DMS114 treated with DMSO at 0.1 percent for 48 hours (cell line): ENCODE results near the gene ZNF853.

ENCODE experiments used
- DNase-seq: peaks from one replicate; lab custom pipeline; 2025; ENCODE audit not compliant: unreplicated experiment; lab: John Stamatoyannopoulos, UW

The ZNF853 gene

DNA sequence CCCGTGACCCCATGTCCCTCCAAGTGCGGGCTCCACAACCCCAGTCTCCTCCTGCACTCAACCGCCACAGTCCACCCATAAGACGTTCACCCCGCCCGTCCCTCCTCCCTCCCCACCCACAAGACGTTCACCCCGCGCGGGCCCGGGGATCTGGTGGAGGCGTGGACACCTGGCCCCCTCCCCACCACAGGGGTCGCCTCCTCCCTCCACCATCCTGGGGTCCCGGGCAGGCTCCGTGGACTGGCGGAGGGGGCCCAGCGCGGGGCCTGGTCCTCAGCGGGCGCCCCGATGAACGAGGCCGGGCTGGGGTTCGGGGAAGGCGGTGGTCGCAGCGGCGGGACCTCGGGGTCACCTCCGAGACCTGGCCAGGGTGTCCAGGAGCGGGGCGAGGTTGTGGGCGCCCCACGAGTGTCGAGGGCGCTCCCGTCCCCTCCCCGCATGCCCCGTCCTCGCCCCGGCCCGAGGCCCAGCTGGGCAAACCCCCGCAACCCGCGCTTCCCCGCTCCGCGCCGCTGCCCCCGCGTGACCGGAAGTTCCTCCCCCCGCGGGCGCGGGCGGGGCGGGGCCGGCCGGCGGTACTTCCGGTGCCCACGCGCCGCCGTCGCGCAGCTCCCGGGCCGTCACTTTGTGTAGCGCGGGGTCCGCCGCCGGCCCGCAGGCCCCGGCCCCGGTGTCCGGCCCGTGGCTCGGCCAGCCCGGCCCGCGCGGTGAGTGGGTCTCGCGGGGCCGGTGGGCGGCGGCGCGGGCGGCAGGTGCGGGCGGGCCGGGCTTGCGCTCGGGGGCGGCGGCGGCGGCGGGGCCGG is 21.5 kb downstream of the ZNF853 start, which contains the start of gene ZNF316:
Gene ZNF316 (plus strand): TSS at position 578 of the 803 bp plus-strand sequence. CDS start 5,092 bp downstream, outside the sequence.
- no peak for DNase-seq

DNA sequence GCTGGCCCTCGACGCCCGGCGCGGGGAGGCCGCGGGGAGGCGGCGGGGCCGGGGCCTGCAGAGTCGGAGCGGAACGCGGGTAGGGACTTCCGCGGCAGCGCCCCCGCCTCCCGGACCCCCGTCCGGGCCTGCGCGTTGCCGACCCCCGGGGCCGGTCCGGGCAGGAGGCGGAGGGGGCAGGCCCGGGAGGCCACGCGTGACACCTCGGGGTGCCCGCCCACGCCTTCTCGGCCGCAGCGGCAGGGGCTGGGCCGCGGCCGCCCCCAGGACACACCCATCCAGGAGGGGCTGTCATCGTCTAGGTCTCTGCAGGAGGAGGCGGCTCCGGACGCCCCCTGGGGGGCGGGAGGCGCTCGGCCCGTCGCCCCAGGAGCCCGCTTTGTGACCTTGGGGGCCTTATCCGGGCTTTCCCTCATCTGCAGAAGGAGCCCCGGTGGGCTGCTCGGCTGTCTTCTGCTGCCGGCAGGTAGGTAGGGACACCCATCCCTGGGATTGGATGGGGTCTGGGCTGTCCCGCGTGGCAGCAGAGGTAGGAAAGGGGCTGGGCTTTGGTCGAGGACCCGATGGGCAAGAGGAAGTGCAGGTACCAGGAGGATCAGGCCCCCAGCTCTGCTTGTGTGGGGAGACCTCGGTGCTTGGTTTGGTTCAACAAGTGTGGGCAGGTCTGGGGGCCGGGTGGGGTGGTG is 22.3 kb downstream of the ZNF853 start:
- DNase-seq, result no peak

DNA sequence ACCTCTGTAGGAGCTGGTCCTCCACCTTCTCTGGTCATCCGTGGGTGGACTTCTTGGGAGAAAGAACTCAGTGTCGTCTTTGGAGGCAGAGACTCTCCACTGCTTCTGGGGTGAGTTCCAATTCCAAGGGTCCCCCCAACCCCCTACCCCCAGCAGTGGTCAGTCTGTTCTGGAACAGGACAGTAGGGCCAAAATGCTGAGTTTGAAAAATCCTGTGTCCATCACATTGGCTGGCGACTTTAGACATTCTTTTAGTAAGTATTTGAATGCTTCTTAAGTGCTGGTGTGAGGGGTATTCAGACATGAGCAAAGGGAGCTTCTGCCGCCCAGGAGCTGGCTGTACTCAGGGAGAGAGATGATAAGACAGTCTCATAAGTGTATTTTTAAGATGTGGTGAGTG is 23.6 kb downstream of the ZNF853 start:
- no peak for DNase-seq

DNA sequence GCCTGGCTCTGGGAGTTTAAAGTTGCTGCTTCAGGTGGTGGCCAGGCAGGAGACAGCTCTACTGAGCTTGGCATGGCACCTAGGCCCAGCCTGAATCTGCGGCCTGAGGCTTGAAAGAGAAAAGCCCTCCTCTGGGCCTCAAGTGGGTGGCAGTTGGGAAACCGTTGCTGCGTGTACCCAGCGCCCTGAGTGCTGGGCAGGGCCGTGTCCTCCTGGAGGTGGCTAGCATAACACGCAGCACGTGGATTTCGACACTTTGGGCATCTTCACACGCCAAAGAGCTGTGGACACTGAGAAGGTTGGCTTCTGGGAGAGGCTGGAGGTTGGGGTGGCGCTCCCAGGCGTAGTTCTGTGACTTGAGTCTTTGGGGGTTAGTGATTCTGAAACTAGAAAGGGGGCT is 24.2 kb downstream of the ZNF853 start:
- no peak for DNase-seq

DNA sequence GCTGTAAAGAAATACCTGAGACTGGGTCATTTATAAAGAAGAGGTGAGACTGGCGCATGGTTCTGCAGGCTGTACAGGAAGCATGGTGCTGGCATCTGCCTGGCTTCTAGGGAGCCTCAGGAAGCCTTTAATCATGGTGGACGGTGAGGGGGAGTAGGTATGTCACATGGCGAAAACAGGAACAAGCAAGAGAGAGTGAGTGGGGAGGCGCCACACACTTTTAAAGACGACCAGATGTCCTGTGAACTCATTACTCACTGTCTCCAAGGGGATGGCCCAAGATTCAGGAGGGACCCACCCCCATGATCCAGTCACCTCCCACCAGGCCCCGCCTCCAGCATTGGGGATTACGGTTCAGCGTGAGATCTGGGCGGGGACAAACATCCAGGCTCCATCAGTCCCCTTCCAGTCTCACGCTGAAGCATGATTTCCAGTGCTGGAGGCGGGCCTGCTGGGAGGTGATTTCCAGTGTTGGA is 24.9 kb downstream of the ZNF853 start:
- no peak for DNase-seq

DNA sequence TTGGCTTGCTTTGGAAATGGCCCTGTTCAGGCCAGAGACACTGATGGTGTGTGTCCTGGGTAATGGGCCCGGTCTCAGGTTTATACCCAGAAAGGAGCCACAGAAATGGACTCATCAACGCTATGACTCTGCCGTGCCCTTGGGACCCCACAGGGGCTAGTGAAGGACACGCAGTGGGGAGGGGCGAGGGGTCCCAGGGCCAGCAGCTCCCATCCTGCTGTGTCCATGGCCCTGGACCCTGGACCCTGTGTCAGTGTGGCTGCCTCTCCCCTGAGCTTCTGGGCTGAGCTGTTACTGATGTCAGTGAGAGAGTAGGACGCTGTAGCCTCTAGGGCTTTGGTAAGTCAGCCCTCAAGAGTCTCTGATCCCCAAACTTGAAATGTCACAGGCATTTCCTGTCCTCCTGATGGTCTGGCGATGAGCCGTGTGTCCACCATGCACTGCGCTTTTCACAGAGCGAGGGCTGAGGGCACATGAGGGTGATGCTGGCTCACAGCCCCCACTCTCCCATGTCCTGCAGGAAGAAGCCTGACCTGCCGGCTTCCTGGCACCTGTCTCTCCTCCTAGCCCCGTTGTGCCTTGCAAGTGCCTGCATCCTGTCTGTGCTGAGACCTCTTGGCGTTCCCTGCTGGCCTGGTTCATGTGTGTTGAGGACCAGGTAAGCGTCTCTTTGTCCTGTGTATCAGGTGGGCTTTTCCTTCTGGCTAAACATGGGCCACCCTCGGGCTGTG is 26.1 kb downstream of the ZNF853 start:
- no peak for DNase-seq

DNA sequence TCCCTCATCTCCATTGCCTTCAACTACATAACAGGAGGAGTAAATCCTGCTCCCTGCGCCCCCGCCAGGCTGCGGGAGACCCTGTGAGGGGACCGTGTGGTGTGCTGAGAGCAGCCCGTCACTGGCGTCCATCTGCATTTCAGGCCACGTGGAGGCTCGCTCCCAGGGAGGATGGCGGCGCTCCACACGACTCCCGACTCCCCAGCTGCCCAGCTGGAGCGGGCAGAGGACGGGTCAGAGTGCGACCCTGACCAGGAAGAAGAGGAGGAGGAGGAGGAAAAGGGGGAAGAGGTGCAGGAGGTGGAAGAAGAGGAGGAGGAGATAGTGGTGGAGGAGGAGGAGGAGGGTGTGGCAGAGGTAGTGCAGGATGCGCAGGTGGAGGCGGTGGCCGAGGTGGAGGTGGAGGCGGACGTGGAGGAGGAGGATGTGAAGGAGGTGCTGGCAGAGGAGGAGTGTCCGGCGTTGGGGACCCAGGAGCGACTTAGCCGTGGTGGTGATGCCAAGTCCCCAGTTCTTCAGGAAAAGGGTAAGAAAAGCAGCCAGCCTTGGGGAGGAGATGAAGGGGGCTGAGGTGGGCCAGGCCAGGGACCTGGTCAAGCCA is 26.9 kb downstream of the ZNF853 start:
- no peak for DNase-seq

DNA sequence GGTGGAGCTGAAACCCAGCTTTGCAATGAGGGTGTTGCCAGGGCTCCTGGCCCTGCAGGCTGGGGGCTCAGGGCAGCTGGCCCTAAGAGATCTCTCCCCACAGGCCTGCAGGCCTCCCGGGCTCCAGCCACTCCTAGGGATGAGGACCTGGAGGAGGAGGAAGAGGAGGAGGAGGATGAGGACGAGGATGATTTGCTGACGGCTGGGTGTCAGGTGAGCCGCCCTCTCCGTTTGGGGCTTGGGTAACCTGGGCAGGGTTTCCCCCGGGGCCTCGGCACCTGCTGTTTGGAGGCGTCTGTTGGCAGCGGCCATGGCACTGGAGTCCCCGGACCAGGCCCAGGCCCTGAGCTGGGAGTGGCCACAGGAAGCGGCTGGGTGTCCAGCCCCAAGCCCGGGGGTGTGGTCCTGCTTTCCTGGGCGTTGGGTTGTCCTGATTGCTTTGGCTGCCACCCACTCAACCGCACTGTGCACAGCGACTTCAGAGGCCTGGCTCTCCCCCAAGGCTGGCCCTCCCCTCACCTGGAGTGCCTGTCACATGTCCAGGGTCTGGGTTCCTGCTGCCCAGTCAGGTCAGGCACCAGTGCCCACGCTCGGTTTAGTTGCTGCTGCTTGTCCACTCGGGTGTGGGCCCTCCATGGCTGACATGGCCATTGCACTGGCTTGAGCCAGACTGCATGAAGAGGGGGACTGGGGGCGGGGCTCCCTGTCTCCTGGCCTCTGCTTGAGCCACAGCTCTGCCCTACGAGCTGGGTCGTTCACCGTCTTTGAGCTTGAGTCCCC is 27.6 kb downstream of the ZNF853 start:
- DNase-seq, result no peak

DNA sequence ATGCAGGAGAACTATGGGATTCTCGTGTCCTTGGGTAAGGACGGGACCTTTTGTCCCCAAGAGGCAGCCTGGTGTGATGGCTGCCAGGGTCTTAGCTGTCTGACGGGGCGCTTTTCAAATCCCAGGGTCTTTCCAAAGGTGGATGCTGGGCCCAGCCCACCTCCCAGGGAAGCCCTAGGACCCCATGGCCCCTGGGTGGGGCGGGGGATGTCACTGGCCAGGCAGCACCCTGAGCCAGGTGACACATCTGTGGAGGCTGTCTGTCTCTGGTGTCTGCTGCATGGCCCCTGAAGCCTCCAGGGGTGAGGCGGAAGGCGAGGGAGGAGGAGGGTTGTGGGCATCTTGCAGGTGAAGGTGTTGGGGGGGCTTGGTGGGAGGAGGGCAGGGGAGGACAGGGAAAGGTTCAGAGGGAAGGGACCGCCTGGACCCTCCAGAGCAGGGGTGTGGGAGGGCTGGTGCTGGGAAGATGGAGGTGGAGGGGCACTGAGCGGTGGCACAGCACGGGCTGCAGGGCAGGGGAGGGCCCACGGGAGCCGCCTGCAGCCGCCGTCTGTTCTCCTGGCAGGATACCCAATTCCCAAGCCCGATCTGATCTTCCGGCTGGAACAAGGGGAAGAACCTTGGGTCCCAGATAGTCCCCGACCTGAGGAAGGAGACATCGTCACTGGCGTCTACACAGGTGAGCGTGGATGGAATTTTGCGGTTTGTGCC is 28.7 kb downstream of the ZNF853 start:
- DNase-seq, result no peak

DNA sequence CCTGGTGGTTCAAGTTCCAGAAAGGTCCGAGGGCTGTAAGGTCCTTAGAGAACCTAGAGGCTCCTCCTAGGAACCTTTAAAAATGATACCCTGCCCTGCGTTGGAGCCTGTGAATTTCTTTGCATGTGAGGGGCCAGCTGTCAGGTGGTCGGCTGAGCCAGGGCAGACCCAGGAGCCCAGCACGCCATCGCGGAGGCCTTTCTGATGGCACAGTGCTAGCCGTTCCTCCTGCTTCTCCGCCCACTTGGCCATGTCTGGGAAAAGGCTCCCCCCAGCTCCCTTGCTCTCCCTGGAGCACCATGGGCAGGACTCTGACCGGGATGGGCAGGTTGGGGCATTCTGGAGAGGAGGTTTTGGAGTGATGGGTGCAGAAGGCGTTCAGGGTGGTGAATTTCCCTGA is 29.3 kb downstream of the ZNF853 start:
- DNase-seq, result no peak

DNA sequence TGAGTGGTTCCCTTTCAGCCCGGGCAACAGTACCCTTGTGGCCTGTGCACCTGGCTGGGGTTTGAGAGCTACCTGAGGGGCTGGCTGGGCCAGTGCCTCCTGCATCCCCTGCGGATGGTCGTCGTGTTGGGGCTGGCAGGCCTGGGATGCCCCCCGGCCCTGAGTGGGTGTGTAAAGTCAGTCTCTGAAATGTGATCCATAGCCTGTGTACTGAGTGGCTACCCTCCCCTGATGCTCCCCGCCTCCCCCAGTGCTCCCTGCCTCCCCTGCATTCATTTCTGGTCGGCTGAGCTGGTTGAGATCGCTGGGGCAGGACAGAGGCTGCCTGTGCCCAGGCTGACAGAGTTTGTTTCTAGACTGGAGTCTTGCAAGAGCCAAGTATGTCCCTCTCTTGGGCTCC is 31.1 kb downstream of the ZNF853 start:
- no peak for DNase-seq

DNA sequence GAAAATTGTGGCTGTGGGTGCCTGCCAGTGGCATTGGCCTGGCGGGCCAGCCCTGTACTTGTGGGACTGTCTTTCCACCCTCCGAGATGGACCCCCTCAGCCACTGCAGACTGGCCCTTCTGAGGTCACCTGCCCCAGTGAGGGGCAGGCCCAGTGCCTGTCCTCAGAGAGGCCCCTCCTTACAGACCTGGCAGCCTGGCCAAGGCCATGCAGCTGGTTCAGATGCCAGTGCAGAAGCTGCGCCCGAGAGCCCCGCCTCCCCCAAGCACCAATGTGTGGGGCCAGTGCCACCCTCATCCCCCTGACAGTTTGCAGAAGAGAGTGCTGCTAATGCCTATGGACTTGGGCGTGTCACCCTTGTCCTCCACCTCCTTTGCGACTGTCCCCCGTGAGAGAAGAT is 31.7 kb downstream of the ZNF853 start:
- no peak for DNase-seq

DNA sequence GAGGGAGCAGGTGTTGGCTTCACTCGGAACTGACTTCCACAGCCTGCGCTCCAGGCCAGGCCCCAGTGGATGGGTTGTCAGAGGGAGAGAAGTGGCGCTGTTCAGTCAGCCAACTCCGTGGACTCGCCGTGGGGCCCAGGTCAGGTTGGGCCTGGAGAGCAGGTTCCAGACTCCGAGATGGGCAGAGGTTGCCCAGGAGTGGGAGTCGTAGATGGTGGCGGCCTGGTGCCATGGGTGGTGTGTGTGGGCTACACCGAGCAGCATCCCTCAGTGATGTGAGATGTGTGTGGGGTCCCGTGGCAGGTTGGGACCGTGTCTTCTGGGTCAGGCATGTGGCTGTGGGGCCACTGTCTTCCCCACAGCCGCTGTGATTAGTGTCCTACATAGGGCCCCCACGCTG is 32.1 kb downstream of the ZNF853 start:
- no peak for DNase-seq

DNA sequence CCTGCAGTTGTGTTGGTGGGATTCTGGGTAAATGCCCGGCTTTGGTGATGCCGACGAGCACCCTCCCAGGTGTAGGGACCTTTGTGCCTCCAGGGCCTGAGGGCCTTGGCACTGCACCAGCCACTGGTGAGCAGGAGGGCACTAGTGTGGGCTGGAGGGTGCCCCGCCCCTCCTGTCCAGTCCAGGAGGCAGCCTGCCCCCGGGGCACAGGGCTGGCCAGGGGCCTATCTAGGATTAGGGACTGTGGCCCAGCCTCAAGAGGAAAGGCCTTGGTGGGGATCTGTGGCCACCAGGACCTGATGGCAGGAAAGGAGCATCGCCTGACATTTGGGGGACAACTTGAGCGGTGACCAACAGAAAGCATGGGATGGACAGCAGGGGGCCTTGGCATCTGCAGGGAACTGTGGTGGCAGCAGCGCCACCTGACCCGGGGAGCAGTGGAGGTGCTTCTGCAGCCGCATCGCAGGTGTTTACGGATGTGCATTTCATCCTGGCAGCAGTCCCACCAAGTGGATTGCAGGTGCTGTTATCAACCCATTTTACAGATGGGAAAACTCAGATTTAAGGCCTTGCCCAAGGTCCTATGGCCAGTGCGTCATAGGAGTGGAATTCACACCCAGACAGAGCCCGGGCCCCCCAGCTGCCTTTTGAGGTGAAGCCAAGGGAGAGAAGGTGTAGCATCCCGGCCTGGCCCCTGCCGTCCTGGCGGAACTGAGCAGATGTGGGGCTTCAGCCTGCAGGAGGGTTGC is 32.8 kb downstream of the ZNF853 start:
- no peak for DNase-seq

DNA sequence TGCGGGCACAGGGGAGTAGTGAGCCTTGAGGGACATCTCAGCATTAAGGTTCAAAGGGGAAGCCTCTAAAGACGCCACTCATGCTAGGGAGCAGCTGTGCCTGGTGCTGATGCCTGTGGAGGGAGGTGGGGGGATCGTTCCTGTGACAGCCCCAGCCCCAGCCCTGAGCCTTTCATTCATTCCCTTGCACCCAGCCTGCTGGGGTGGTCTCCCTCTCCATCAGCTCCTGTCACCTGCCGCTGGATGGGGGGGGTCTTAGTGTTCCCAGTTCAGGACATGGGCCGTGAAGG is 33.4 kb downstream of the ZNF853 start:
- DNase-seq, result no peak

DNA sequence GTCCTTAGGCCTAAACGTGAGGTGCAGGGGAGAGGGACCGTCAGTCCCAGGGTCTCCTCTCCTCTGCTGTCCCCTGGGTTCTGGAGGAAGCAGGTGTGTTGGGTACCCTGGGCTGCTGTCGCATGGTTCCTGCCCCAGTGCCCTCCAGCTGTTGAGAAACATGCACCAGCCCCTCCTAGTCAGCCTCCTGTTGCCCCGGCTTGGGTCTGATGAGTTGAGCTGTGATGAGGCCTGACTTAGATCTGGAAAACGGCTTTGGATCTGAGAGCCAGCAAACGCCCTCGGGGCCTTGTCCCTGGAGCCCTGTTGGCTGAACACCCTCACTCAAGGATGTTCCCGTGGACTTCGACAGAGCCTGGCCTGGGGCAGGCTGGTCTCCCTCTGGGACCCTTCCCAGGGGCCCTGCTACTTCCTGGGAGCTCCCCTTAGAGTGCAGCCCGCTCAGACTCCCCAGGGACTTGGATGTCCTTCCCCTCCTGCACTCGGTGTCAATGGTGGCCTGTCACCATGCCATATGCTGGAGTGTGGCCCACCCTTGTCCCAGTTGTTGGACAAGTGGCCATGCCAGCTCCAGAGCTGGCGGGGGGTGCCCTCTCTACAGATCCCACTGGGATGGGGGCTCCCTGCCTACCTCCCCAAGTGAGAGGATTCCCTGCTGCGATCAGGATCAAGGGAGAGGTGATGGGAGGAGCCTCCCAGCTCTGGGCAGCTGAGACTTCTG is 34.0 kb downstream of the ZNF853 start:
- DNase-seq, result no peak

DNA sequence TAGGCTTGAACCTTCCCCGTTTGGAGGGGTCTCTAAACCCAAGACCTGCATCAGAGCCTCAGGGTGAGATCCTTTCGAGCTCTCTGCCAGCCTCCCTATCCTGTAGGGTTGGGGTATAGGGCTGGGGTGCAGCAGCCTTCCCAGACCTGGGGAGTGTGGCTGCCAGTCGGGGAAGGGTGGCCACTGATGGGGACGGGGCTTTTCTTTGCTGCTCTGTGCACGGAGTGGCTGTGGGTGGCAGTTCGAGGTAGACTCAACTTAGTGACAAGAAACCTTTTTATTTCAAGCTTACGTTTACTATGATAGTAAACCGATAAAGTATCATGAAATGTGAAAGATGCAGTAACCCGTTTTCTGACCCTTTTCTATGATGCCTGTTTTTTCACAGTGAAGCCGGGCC is 34.7 kb downstream of the ZNF853 start:
- no peak for DNase-seq

DNA sequence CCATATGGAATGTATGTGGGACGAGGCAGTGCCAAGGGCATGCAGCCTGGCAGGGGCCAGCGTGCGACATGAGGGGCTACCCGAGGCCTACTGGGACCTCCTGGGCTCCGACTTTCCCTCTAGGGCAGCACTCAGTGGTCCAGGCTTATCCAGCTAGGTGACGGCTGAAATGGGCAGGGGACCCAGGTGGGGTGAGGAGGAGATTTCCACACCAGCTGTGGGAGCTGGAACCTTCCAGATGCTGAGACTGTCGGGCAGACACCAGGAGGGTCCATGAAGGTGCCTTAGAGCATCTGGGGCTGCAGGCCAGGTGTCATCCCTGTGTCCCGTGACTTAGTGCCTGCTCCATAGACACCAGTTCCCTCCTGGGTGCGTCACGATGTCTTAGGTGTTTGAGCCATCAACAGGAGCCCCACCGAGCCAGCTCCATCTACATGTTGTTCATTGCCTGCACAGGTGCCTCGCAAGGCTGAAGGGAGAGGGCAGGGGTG is 35.2 kb downstream of the ZNF853 start:
- DNase-seq, result no peak
